HG02588 (cell line): Measurements from ENCODE around the gene CD151.

ENCODE experiments used
- ATAC-seq: cut with Tn5 transposase; IDR thresholded peaks from one replicate; pipeline ENCODE4 v1.9.1; 2021; ENCODE audit warnings: mild to moderate bottlenecking, moderate library complexity; ENCODE audit not compliant: unreplicated experiment

The CD151 gene

GRCh38 chr11:869399-870126 lies 36.8 kb downstream of the CD151 start:
- no peak for ATAC-seq

GRCh38 chr11:870127-870413 lies 37.3 kb downstream of the CD151 start:
- no peak for ATAC-seq

GRCh38 chr11:870418-870817 lies 37.7 kb downstream of the CD151 start:
- no peak for ATAC-seq

GRCh38 chr11:871472-871871 lies 38.7 kb downstream of the CD151 start:
- ATAC-seq = no peak

DNA sequence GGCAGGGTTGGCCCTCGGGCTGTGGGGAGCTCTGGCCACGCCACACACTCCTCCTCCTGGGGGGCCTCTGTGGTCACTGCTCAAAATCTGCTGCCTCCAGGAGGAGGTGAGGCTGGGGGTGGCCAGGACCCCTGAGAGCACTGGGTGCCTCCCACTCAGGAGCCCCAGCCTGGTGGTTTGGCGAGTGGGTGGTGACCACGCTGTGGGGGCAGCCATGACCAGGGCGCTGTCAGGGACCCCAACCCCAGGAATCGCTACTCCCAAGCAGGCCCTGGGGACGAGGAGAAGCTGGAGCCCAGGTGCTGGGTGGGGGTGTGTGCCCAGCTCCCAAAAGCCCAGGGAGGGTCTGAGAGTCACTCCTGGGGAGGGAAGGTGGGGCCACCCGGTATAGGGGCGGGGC lies 40.0 kb downstream of the CD151 start:
- no peak for ATAC-seq

GRCh38 chr11:873706-874105 lies 41.0 kb downstream of the CD151 start:
- no peak for ATAC-seq

GRCh38 chr11:875203-875602 lies 42.5 kb downstream of the CD151 start:
- no peak for ATAC-seq

- no peak for ATAC-seq
These were observed 43.1 kb downstream of the CD151 start for GRCh38 chr11:875769-876301.

- ATAC-seq = no peak
These were observed 43.8 kb downstream of the CD151 start for GRCh38 chr11:876545-876944.

GRCh38 chr11:877565-877964 lies 44.8 kb downstream of the CD151 start:
- ATAC-seq = no peak

- ATAC-seq = no peak
These were observed 47.7 kb downstream of the CD151 start for GRCh38 chr11:880447-880846.

DNA sequence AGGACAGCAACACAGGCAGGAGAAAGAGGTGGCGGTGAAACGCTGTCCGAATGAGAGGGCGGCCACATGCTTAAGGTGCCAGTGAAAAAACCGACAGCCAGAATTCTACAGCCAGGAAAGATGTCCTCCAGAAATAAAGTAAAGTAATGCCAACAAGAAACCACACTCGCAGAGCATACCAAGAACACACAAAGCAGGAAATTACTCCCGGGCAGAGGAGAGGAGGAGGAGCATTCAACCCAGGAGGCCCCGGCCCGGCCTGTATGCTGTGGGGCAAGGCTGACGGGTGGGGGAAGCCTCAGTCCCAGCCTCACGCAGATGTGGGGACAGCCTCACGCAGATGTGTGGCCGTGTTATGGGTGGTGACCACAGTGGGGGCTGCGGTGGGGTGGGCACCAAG lies 49.8 kb downstream of the CD151 start:
- no peak for ATAC-seq

DNA sequence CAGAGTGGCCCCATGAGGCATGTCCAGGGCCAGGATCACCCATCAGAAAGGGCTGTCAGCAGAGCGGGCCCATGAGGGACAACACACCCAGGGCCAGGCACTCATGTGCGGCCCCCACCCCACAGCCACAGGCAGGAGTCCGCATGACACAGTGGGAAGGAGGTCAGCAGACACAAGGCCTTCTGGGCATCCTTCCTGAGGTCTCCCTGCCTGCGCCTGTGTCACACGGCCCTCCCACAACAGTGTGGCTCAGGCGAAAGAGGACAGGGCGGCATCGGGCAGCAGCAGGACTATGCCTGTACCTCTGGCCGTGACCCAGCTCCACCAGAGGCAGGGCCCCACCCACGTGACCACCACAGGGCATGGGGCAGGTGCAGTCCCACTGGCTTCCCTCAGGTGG lies 50.8 kb downstream of the CD151 start:
- no peak for ATAC-seq

DNA sequence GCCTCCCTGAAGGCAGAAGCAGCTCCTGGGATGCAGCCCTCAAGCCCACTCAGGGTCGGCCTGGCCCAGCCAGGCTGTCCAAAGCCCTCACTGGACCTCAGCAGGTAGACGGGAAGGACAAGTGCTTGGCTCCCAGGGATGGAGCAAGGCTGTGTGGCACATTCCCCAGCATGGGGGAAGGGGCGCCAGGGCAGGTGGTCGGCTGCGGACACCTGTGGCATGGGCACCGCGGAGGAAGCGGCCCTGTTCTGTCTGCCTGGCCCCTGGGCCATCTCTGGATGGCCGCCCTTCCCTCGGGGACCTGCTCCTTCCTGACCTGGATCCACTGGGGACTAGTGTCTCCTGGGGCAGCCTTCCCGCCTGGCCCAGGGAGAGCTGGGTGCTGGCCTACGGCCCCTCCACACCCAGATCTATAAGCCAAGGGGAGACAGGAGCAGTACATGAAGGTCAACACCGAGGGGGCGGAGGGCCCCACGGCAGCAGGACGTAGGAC lies 51.9 kb downstream of the CD151 start:
- ATAC-seq = no peak

- no peak for ATAC-seq
These were observed 53.8 kb downstream of the CD151 start for GRCh38 chr11:886568-886967.

- ATAC-seq = no peak
These were observed 54.8 kb downstream of the CD151 start for GRCh38 chr11:887589-887988.
